H1 (cell line): Measurements from ENCODE around the gene ZNF654. TPM values are rescaled to one million over a fixed set of nuclear protein-coding genes. Genes with fewer than 3 reads are reported as not detected.

Source experiments
- TBP ChIP-seq: IDR thresholded peaks from 2 replicates; pipeline ENCODE4 v1.6.1; 2011; ENCODE audit warnings: low read depth, low read length, improper control_type of control experiment
- polyA plus RNA-seq, 7 experiments: library from polyadenylated mRNA; depleted of rRNA in 3 of 7; stranded (reverse) in 5 of 7; unstranded in 2 of 7; fragments of >200 nt in 5 of 7; fragments of 200-250 nt in 2 of 7; gene quantifications; 1 replicate in 5 of 7; 2 replicates in 1 of 7; 4 replicates in 1 of 7; pipeline versions ENCODE4 v1.2.1 to v1.2.3, GENCODE V29; 2011 to 2013; ENCODE audit warnings: missing spikeins in 2 of 7, mixed read lengths in 2 of 7
- total RNA-seq: library from RNA; stranded (reverse); fragmentation: NEBNext Ultra II Directional; extraction: Animal tissue kit (Norgen Biotek cat#: 25700); gene quantifications from 2 replicates; pipeline ENCODE4 v1.2.1, GENCODE V29; 2021

Gene ZNF654
- total and polyA plus RNA-seq, 2 of the 8 experiments (the other 6 are each of a cell fraction or from before 2014, with no cell fraction given), result 0.47 to 5.3 TPM

DNA sequence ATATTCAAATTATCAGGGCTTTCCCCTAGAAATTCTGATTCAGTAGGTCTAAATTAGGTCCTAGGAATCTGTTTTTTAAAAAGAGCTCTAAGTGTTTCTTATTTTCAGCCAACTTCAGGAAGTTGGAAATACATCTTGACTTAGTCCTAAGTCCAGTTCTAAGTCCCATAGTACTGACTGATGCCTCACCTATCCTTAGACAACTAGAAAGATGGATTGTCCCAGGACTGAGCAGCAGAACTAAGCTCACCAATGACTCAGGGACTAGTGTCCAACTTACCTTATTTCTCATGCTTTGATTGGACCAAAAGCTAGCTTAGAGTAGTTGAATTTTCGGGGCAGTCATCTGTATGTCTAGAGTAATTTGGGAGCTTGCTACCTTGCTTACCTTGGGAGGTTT lies 64.5 kb downstream of the ZNF654 start (continued):
- TF ChIP-seq TBP, result no peak
